Progenitor cell of endocrine pancreas (in vitro differentiated cells): ENCODE results near the gene NPEPPS. TPM values are rescaled to one million over a fixed set of nuclear protein-coding genes. Genes with fewer than 3 reads are reported as not detected.

ENCODE experiments used
- DNase-seq: peaks from one replicate; pipeline ENCODE4 v3.0.0; 2021; ENCODE audit warnings: low spot score; ENCODE audit not compliant: unreplicated experiment
- H3K27ac Mint-ChIP-seq: 2 replicates; pipeline ENCODE4 v1.8.0; 2021; ENCODE audit warnings: mild to moderate bottlenecking, moderate library complexity, mixed read lengths
- H3K27me3 Mint-ChIP-seq: 2 replicates; pipeline ENCODE4 v1.8.0; 2021; ENCODE audit warnings: mixed read lengths
- H3K36me3 Mint-ChIP-seq: 2 replicates; pipeline ENCODE4 v1.8.0; 2022; ENCODE audit warnings: mixed read lengths; ENCODE audit not compliant: insufficient read depth
- H3K4me1 Mint-ChIP-seq: 2 replicates; pipeline ENCODE4 v1.8.0; 2021; ENCODE audit warnings: low read depth, mixed read lengths
- H3K4me3 Mint-ChIP-seq: 2 replicates; pipeline ENCODE4 v1.8.0; 2021; ENCODE audit warnings: low read depth, mild to moderate bottlenecking, moderate library complexity, mixed read lengths
- H3K9me3 Mint-ChIP-seq: 2 replicates; pipeline ENCODE4 v1.8.0; 2021; ENCODE audit warnings: low read depth, mixed read lengths
- CTCF ChIP-seq: fragments of 200-600 bp; sonication (generic); IDR thresholded peaks from one replicate; pipeline ENCODE4 v1.5.0; 2021; ENCODE audit warnings: antibody characterized with exemption, mild to moderate bottlenecking; ENCODE audit not compliant: unreplicated experiment
- total RNA-seq: library from RNA; stranded (reverse); gene quantifications from 2 replicates; pipeline ENCODE4 v1.2.1, GENCODE V29; 2021

NPEPPS gene
- total RNA-seq, 1 donor from 2014 or later: 179 TPM

GRCh38 chr17:47611372-47612350 is 80.8 kb downstream of the NPEPPS start:
- no peaks in the 10 kb centered on the region for H3K27me3 Mint-ChIP-seq
- H3K27ac Mint-ChIP-seq: no peak overlapping the region
- no peak overlapping the region for H3K4me3 Mint-ChIP-seq
- no peaks in the 10 kb centered on the region for H3K9me3 Mint-ChIP-seq
- DNase-seq: no peak
- peaks cover 16% of the 10 kb centered on the region for H3K4me1 Mint-ChIP-seq
- TF ChIP-seq CTCF: no peak
- peaks cover 13% of the 10 kb centered on the region for H3K36me3 Mint-ChIP-seq

GRCh38 chr17:47615766-47616424 is 85.0 kb downstream of the NPEPPS start:
- Mint-ChIP-seq H3K9me3 (no peaks in the 10 kb centered on the region), H3K27ac (peak overlapping the region; percentile 52), H3K4me1 (peaks cover 24% of the 10 kb centered on the region), H3K27me3 (no peaks in the 10 kb centered on the region), H3K4me3 (no peak overlapping the region), H3K36me3 (peaks cover 27% of the 10 kb centered on the region)
- peak; percentile 82 for TF ChIP-seq CTCF
- no peak for DNase-seq

GRCh38 chr17:47618410-47618809 is 87.5 kb downstream of the NPEPPS start:
- no peak for DNase-seq
- no peak overlapping the region for H3K4me3 Mint-ChIP-seq
- peak; percentile 28 for TF ChIP-seq CTCF
- peaks cover 15% of the 10 kb centered on the region for H3K4me1 Mint-ChIP-seq
- no peaks in the 10 kb centered on the region for H3K9me3 Mint-ChIP-seq
- H3K36me3 Mint-ChIP-seq: peaks cover 29% of the 10 kb centered on the region
- peak overlapping the region; percentile 82 for H3K27ac Mint-ChIP-seq
- no peaks in the 10 kb centered on the region for H3K27me3 Mint-ChIP-seq

- no peaks in the 10 kb centered on the region for H3K27me3 Mint-ChIP-seq
- DNase-seq: no peak
- TF ChIP-seq CTCF: no peak
- H3K9me3 Mint-ChIP-seq: no peaks in the 10 kb centered on the region
- peaks cover 10% of the 10 kb centered on the region for H3K4me1 Mint-ChIP-seq
- peak overlapping the region; percentile 76 for H3K27ac Mint-ChIP-seq
- peaks cover 35% of the 10 kb centered on the region for H3K36me3 Mint-ChIP-seq
- H3K4me3 Mint-ChIP-seq: no peak overlapping the region
Observed at GRCh38 chr17:47620503-47621245, 89.8 kb downstream of the NPEPPS start.
